Activated naive CD8-positive, alpha-beta T cell treated with anti-CD3 and anti-CD28 coated beads for 36 hours (primary cell): Measurements from ENCODE around the gene GNAO1. TPM values are rescaled to one million over a fixed set of nuclear protein-coding genes. Genes with fewer than 3 reads are reported as not detected.

Experiments used
- DNase-seq: peaks from one replicate; pipeline ENCODE4 v3.0.0; 2021
- H3K27ac Mint-ChIP-seq: one replicate; pipeline ENCODE4 v1.8.0; 2022; ENCODE audit warnings: mild to moderate bottlenecking, moderate library complexity, mixed read lengths
- H3K27me3 Mint-ChIP-seq: one replicate; pipeline ENCODE4 v1.8.0; 2022; ENCODE audit warnings: mild to moderate bottlenecking, mixed read lengths
- H3K36me3 Mint-ChIP-seq: one replicate; pipeline ENCODE4 v1.8.0; 2021; ENCODE audit warnings: mild to moderate bottlenecking, mixed read lengths
- H3K4me1 Mint-ChIP-seq: one replicate; pipeline ENCODE4 v1.8.0; 2021; ENCODE audit warnings: mixed read lengths
- H3K4me3 Mint-ChIP-seq: one replicate; pipeline ENCODE4 v1.8.0; 2022; ENCODE audit warnings: mild to moderate bottlenecking, moderate library complexity, mixed read lengths
- H3K9me3 Mint-ChIP-seq: one replicate; pipeline ENCODE4 v1.8.0; 2022; ENCODE audit warnings: mixed read lengths
- total RNA-seq, 2 experiments: library from RNA; stranded (reverse); gene quantifications; one replicate each; pipeline ENCODE4 v1.2.3, GENCODE V29; 2021

GNAO1 gene
- total RNA-seq, 2 experiments from 2014 or later = 0.96 to 1.5 TPM

DNA sequence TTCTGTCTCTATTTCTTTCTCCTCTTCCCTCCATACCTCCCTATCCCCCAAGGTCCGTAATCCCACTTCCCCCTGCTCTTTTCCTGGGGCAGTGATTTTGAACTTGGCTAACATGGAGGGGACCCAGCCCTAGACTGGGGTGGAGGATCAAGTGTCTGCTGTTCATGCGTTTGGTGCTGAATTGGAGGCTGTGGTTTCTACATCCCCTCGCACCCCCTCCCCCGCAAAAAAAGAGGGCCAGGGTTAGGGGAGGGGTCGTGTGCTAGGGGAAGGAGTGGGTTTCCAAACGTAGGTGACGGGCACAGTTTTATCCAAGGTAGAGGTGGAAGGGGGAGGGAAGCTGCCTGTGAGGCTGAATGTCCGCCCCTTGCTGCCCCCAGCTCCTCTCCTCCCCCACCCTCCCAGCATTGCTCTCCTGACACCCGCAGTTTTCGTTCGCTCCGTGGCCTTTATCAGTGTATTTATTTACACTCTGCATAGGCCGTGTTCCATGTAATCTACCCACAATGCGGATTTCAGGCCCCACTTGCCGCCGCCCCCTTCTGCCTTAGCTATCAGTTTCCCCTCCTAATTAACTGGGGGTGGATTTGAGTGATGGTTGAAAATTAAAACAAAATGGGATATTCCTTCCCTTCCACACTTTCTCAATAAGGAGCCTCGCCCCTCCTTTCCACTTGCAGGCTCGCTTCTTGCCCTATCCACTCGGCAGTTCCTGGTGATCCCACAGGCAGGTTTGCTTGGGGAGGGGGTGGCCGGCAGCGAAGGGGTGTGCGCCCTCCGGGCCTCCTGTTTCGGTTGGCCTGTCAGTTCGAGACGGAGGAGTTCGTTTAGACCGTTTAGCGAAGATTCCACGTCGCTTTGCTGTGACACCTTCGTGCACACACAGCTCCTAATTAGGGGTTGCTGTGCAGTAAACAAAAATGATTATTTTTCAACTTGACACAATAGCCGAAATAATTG is 2.0 kb downstream of the GNAO1 start:
- Mint-ChIP-seq H3K27me3 (peaks cover 79% of the 10 kb centered on the region), H3K27ac (no peak overlapping the region), H3K4me3 (peak overlapping the region; percentile 52)

DNA sequence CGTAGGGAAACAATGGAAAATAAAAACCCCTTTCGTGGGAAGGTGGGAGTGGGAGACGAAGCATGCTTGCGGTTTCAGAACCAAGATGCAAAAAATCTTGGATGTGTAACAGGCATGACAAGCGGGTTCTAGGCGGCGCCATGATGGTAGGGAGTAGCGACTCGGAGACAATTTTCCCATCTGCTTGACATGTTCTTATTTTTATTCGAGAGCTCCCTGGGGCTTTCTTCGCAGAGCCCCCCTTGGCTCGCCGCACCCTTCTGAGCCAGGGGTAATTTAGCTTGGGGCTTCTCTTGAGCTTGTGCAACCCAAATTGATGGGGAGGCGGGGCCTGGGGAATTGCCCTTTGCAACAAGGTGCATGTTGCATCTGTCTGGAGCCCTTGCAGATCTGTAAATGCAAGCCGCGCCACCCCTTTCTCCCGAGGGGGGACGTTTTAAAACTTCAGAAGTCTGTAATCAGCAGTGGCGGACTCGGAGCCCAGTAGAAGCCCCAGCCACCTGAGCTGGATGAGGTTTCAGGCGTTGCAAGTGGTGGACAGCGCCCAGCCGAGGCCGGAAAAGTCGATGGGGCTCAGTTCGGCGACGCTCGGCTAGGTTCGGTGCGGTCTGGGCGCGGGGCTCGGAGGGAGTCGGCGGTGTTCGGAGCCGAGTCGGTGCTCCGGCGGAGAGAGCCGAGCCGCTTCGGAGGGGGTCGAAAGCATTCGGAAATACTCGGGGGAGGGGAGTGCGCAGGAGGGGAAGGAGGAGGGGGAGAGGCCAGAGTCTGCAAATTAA is 2.9 kb downstream of the GNAO1 start:
- no peak overlapping the region for H3K27ac Mint-ChIP-seq
- H3K9me3 Mint-ChIP-seq = peaks cover 1% of the 10 kb centered on the region
- peak overlapping the region; percentile 47 for H3K4me3 Mint-ChIP-seq
- H3K27me3 Mint-ChIP-seq = peaks cover 72% of the 10 kb centered on the region
- peak; percentile 82 for DNase-seq
- peaks cover 4% of the 10 kb centered on the region for H3K36me3 Mint-ChIP-seq
- H3K4me1 Mint-ChIP-seq = peaks cover 35% of the 10 kb centered on the region

More for the DNA sequence above, 2.0 kb downstream of the GNAO1 start:
- Mint-ChIP-seq H3K36me3 (peaks cover 4% of the 10 kb centered on the region), H3K4me1 (peaks cover 26% of the 10 kb centered on the region), H3K9me3 (no peaks in the 10 kb centered on the region)
- DNase-seq = no peak

DNA sequence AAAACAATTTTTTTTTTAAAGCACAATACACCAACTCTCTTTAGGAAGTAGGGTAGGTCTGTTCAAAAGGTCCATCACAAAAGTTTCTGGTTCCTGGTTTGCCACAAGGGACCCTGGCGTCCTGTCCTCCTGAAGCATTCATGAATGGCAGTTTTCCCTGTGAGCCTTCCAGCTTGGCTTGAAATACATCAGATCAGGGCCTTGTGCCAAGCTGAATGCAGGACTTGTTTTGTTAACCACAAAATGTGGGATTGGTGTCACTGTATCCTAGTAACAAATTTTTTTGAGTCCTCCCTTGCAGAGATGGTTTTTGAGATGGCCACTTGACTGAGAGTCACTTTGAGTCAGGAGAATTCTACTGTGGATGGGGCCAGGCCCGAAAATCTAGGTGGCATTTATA is 3.9 kb downstream of the GNAO1 start:
- Mint-ChIP-seq H3K4me1 (peaks cover 45% of the 10 kb centered on the region), H3K9me3 (peaks cover 1% of the 10 kb centered on the region), H3K27ac (no peak overlapping the region), H3K4me3 (no peak overlapping the region), H3K36me3 (peaks cover 4% of the 10 kb centered on the region), H3K27me3 (peaks cover 62% of the 10 kb centered on the region)
- no peak for DNase-seq

DNA sequence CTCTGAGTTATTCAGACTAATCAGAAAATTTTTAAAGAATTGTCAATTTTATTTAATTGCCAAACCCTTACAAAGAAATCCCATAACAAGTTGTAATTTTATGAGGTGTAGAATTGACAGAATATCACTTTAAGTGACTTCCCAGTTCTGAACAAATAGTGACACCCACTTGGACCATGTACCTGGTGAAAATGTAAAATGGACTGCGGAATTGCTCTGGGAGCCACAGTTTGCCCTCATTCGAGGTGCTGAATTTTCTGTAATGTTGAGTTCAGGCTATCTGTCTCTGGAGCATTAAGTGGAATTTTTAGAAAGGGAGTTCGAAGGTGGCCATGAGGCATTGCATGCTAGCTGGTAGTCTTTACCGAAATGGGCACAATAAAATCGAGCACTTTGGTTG is 5.1 kb downstream of the GNAO1 start:
- peaks cover 56% of the 10 kb centered on the region for H3K27me3 Mint-ChIP-seq
- no peak overlapping the region for H3K4me3 Mint-ChIP-seq
- DNase-seq = no peak
- peaks cover 47% of the 10 kb centered on the region for H3K4me1 Mint-ChIP-seq
- H3K9me3 Mint-ChIP-seq = peaks cover 1% of the 10 kb centered on the region
- H3K36me3 Mint-ChIP-seq = peaks cover 4% of the 10 kb centered on the region
- H3K27ac Mint-ChIP-seq = no peak overlapping the region

- Mint-ChIP-seq H3K4me1 (peaks cover 47% of the 10 kb centered on the region), H3K4me3 (no peak overlapping the region)
These were observed 6.1 kb downstream of the GNAO1 start for GRCh38 chr16:56197192-56197992.

DNA sequence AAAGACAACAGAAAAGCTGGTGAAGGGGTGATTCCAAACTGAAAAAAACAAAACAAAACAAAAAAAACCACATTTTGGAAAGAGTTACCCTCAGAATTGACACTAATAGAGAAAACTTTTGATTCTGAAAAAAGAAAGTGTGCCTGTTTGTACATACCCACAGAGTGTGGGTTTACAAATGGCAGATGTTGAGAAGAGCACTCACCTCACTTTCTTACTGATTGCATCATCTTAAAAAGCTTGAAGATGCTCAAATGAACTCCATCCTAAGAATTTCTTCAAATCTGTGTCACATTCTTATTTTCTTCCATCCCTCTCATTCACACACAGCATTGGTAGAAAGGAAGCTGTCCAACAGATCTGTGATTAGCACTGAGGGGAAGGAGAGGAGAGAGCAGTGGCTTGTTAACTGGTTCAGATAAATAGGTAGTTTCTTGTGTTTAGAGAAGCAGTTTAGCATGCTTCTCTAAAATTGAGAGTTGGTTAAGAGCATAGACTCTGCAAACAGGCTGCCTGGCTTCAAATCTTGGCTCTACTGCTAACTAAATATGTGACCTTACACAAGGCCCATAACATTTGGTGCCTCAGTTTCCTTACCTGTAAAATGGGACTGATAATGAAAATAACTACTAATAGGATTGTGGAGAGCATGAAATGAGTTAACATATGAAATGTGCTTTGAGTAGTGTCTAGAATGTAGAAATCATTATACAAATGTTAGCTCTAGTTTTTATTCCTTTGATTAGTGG is 6.9 kb downstream of the GNAO1 start:
- peaks cover 44% of the 10 kb centered on the region for H3K4me1 Mint-ChIP-seq
- peaks cover 4% of the 10 kb centered on the region for H3K36me3 Mint-ChIP-seq
- DNase-seq = no peak
- peak overlapping the region; percentile 91 for H3K27ac Mint-ChIP-seq
- peaks cover 1% of the 10 kb centered on the region for H3K9me3 Mint-ChIP-seq
- H3K27me3 Mint-ChIP-seq = peaks cover 41% of the 10 kb centered on the region
- peak overlapping the region; percentile 38 for H3K4me3 Mint-ChIP-seq

More at GRCh38 chr16:56197192-56197992, 6.1 kb downstream of the GNAO1 start:
- peaks cover 49% of the 10 kb centered on the region for H3K27me3 Mint-ChIP-seq
- DNase-seq = no peak
- H3K27ac Mint-ChIP-seq = no peak overlapping the region
- H3K36me3 Mint-ChIP-seq = peaks cover 4% of the 10 kb centered on the region
- H3K9me3 Mint-ChIP-seq = peaks cover 1% of the 10 kb centered on the region

- Mint-ChIP-seq H3K27me3 (peaks cover 36% of the 10 kb centered on the region), H3K4me1 (peaks cover 39% of the 10 kb centered on the region), H3K27ac (peak overlapping the region; percentile 91), H3K9me3 (peaks cover 1% of the 10 kb centered on the region), H3K4me3 (peak overlapping the region; percentile 9), H3K36me3 (peaks cover 4% of the 10 kb centered on the region)
- DNase-seq = no peak
These were observed 7.4 kb downstream of the GNAO1 start for GRCh38 chr16:56198755-56199114.

DNA sequence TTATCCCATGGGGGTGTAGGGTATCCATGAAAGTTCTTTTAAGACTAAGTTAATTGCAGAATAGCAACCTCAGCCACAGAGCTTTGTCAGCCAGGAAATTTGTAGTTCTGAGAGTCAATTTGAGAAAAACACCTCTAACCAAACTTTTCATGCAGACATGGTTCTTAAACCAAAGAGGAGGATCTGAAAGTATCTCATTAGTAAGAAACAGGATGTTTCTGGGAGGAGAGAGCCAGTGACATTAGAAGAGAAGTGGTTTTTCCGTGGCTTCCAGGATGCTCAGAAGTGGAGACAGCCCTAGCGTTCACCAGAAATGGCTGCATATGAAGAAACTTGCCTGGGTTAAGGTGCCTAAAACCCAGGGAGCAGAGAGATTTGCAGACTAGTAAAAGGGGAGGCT is 7.9 kb downstream of the GNAO1 start:
- Mint-ChIP-seq H3K4me1 (peaks cover 36% of the 10 kb centered on the region), H3K4me3 (peak overlapping the region; percentile 9), H3K9me3 (peaks cover 1% of the 10 kb centered on the region), H3K27me3 (peaks cover 31% of the 10 kb centered on the region), H3K36me3 (peaks cover 4% of the 10 kb centered on the region), H3K27ac (peak overlapping the region; percentile 91)
- DNase-seq = peak; percentile 36

- peaks cover 1% of the 10 kb centered on the region for H3K9me3 Mint-ChIP-seq
- H3K36me3 Mint-ChIP-seq = peaks cover 4% of the 10 kb centered on the region
- H3K27ac Mint-ChIP-seq = no peak overlapping the region
- no peak for DNase-seq
- peaks cover 31% of the 10 kb centered on the region for H3K4me1 Mint-ChIP-seq
- H3K4me3 Mint-ChIP-seq = no peak overlapping the region
- H3K27me3 Mint-ChIP-seq = peaks cover 16% of the 10 kb centered on the region
These were observed 9.7 kb downstream of the GNAO1 start for GRCh38 chr16:56201030-56201429.

DNA sequence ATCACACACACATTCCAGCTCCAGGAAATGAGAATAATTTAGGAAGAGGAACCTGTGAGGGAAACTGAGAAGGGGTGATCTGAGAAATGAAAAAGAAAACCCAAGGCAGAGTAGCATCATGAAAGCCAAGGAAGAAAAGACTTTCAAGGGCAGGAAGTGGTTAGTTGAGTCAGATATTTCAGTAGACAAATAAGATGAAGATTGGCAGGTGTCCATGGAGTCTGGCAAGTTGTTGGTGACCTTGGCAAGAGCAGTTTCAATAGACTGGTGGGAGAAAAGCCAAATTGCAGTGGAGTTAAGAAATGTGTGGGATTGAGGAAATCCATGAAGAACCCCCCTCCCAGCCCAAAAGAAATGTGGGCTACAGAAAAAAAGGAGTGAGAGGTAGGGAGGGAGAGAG is 10.7 kb downstream of the GNAO1 start:
- H3K27me3 Mint-ChIP-seq = peaks cover 9% of the 10 kb centered on the region
- peaks cover 31% of the 10 kb centered on the region for H3K4me1 Mint-ChIP-seq
- H3K9me3 Mint-ChIP-seq = peaks cover 1% of the 10 kb centered on the region
- H3K4me3 Mint-ChIP-seq = no peak overlapping the region
- no peak overlapping the region for H3K27ac Mint-ChIP-seq
- H3K36me3 Mint-ChIP-seq = peaks cover 4% of the 10 kb centered on the region
- peak; percentile 24 for DNase-seq

DNA sequence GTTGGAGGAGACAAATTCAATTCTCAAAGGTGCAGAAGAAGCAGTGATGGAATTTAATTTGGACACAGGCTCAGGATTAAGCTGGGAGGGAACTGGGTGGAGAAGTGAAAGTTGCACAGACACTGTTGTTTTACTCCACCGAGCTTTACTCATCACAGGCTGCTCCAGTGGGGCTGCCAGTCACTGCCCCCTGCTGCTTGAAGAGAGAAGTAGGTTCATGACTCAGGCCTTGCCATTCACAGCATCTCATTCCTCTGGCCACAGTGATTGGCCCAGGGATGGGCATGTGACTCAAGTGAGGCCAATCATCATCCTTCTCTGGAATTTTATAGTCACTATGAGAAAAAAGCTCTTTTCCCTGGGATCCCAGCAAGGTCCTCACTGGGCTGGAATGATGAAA is 11.8 kb downstream of the GNAO1 start:
- H3K4me1 Mint-ChIP-seq = peaks cover 23% of the 10 kb centered on the region
- peak; percentile 58 for DNase-seq
- H3K27ac Mint-ChIP-seq = no peak overlapping the region
- H3K36me3 Mint-ChIP-seq = no peaks in the 10 kb centered on the region
- no peak overlapping the region for H3K4me3 Mint-ChIP-seq
- H3K9me3 Mint-ChIP-seq = peaks cover 1% of the 10 kb centered on the region
- peaks cover 4% of the 10 kb centered on the region for H3K27me3 Mint-ChIP-seq

DNA sequence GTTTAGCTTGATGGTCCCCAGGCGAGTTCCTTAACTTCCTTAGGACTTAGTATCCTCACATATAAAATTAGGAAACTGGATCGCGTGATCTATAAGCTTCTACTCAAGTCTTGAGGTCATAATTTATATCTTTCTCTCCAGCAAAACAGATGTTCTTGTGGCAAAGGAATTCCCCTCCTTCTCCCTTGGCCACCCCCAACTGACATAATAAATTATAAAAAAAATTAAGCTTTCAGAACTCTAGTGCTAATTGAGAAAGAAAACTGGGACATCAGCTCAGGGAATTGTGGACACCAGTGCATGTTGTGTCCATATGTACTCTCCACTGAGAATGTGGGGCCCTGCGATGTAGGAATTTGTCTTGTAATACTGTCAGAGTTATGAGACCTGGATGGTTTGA is 13.5 kb downstream of the GNAO1 start:
- DNase-seq = no peak
- peaks cover 5% of the 10 kb centered on the region for H3K4me1 Mint-ChIP-seq
- no peak overlapping the region for H3K4me3 Mint-ChIP-seq
- H3K9me3 Mint-ChIP-seq = no peaks in the 10 kb centered on the region
- H3K27me3 Mint-ChIP-seq = peaks cover 4% of the 10 kb centered on the region
- no peak overlapping the region for H3K27ac Mint-ChIP-seq
- H3K36me3 Mint-ChIP-seq = no peaks in the 10 kb centered on the region

DNA sequence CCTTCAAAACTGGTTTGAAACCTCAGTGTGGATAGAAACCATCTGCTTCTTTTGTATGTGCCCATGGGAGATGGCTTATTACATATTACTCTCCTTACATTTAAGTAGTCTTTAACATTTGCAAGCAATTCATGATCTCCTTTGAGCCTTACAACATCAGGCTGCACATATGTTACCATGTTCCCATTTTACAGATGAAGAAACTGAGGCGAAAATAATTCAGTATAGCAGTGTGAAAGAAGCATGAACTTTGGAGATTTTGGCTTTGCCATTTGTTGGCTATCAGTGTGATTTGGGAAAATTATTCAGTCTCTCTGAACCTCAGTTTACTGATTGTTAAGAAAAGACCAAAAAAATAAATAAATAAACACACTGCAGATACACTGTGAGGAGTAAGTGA is 15.7 kb downstream of the GNAO1 start:
- no peaks in the 10 kb centered on the region for H3K36me3 Mint-ChIP-seq
- no peak for DNase-seq
- H3K27ac Mint-ChIP-seq = no peak overlapping the region
- H3K9me3 Mint-ChIP-seq = no peaks in the 10 kb centered on the region
- peaks cover 15% of the 10 kb centered on the region for H3K27me3 Mint-ChIP-seq
- H3K4me3 Mint-ChIP-seq = no peak overlapping the region
- H3K4me1 Mint-ChIP-seq = no peaks in the 10 kb centered on the region

DNA sequence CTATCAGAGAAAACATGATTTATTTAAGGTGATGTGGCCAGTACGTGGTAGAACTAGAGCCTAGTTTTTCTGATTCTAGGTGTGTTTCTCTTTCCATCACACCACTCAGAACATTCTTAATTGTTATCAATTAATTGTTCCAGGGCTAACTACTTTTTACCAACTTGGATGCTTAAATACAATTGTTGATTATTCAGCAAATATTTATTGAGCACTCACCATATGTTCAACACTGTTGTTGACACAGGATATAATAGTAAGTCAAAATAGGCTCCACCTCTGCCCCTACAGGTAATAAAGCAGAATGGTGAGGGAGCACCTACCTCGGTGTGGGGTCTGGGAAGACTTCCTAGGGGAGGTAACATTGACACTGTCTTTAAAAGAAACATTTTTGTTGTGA is 16.1 kb downstream of the GNAO1 start:
- no peak for DNase-seq
- Mint-ChIP-seq H3K9me3 (no peaks in the 10 kb centered on the region), H3K36me3 (no peaks in the 10 kb centered on the region), H3K4me3 (no peak overlapping the region), H3K4me1 (no peaks in the 10 kb centered on the region), H3K27ac (no peak overlapping the region), H3K27me3 (peaks cover 18% of the 10 kb centered on the region)
